ENCODE measurements around the gene SPOCK2. TPM values are rescaled to one million over a fixed set of nuclear protein-coding genes. Genes with fewer than 3 reads are reported as not detected.

SPOCK2 gene
- total RNA-seq, 1 donor from 2014 or later: 108 TPM

GRCh38 chr10:72050873-72051272, 37.5 kb downstream of the SPOCK2 start:
- intact Hi-C loops (cut with DNase I): no loop called here
- H3K36me3 ChIP-seq: no peaks in the 10 kb centered on the region
- no peak overlapping the region for H3K4me3 ChIP-seq
- DNase-seq (no peak), ATAC-seq (no peak)
- H3K9me3 ChIP-seq: no peaks in the 10 kb centered on the region
- H3K4me1 ChIP-seq: peaks cover 3% of the 10 kb centered on the region
- no peak overlapping the region for H3K27ac ChIP-seq
- no peaks in the 10 kb centered on the region for H3K27me3 ChIP-seq (ENCODE audit: low read depth)
- TF ChIP-seq, protein P1, sequence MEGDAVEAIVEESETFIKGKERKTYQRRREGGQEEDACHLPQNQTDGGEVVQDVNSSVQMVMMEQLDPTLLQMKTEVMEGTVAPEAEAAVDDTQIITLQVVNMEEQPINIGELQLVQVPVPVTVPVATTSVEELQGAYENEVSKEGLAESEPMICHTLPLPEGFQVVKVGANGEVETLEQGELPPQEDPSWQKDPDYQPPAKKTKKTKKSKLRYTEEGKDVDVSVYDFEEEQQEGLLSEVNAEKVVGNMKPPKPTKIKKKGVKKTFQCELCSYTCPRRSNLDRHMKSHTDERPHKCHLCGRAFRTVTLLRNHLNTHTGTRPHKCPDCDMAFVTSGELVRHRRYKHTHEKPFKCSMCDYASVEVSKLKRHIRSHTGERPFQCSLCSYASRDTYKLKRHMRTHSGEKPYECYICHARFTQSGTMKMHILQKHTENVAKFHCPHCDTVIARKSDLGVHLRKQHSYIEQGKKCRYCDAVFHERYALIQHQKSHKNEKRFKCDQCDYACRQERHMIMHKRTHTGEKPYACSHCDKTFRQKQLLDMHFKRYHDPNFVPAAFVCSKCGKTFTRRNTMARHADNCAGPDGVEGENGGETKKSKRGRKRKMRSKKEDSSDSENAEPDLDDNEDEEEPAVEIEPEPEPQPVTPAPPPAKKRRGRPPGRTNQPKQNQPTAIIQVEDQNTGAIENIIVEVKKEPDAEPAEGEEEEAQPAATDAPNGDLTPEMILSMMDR (IDR thresholded peaks at IDR 0.05): no peak

DNA sequence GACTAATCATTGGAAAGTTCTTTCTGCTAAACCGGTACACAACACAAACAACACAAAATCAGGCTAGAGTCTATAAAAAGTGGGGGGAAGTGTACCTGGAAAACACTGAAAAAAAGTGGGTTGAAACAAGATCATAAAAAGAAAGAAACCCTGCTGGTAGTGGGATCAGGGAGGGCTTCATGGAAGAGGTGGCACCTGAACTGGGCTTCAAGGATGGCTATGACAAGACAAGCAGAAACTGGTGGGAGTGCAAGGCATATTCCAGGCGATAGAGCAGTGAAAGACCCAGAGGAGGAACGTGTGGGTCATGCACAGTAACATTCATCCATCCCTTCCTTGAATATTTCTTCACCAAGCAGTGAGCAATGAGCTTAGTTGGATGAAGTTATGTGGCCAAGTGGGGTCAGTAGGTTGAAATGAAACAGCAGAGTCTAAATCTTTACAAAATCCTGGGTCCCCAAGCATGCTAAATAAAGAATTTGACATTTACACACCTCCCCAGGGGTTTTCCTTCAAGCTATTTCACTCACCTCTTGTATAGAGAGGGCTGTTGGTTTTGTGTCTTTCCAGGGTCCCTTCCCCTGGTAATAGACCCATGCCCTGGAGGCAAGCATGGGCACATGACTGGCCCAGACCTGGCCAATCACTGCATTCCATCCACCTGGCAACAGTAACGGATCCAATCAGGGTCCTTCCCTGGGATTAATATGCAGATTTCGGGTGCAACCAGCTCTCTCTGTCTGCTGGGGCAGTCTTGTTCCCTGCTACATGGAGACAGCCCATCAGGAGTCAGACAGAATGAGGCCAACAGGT, 38.2 kb downstream of the SPOCK2 start:
- ATAC-seq: no peak
- Histone ChIP-seq H3K27me3 (ENCODE audit: low read depth) (no peaks in the 10 kb centered on the region), H3K4me1 (peaks cover 3% of the 10 kb centered on the region), H3K27ac (no peak overlapping the region), H3K4me3 (no peak overlapping the region), H3K9me3 (no peaks in the 10 kb centered on the region), H3K36me3 (no peaks in the 10 kb centered on the region)
- TF ChIP-seq, protein P1 (IDR thresholded peaks at IDR 0.05): no peak
- intact Hi-C loops (cut with DNase I): loop anchor here (5.0 kb wide), 1 partner anchor 93 kb away; no protein-coding TSS in a partner anchor
- DNase-seq: no peak

DNA sequence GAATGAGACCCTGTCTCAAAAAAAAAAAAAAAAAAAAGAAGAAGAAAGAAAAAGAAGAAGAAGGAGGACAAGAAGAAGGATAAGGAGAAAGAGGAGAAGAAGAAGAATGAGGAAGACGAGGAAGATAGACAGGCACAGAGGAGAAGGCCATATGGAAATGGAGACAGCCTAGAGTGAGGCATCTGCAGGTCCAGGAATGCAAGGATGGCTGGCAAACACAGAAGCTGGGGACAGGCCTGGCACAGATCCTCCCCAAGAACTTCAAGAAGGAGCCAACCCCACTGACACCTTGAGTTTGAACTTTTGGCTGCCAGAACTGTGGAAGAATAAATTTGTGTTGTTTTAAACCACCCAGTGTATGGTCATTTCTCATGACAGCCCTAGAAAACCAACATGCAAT, 38.9 kb downstream of the SPOCK2 start:
- Histone ChIP-seq H3K27me3 (ENCODE audit: low read depth) (no peaks in the 10 kb centered on the region), H3K27ac (no peak overlapping the region), H3K4me3 (no peak overlapping the region), H3K9me3 (no peaks in the 10 kb centered on the region), H3K4me1 (peaks cover 6% of the 10 kb centered on the region), H3K36me3 (no peaks in the 10 kb centered on the region)
- intact Hi-C loops (cut with DNase I): loop anchor here (5.0 kb wide), 1 partner anchor 92 kb away; no protein-coding TSS in a partner anchor
- TF ChIP-seq, protein P1 (IDR thresholded peaks at IDR 0.05): no peak
- DNase-seq (no peak), ATAC-seq (no peak)

DNA sequence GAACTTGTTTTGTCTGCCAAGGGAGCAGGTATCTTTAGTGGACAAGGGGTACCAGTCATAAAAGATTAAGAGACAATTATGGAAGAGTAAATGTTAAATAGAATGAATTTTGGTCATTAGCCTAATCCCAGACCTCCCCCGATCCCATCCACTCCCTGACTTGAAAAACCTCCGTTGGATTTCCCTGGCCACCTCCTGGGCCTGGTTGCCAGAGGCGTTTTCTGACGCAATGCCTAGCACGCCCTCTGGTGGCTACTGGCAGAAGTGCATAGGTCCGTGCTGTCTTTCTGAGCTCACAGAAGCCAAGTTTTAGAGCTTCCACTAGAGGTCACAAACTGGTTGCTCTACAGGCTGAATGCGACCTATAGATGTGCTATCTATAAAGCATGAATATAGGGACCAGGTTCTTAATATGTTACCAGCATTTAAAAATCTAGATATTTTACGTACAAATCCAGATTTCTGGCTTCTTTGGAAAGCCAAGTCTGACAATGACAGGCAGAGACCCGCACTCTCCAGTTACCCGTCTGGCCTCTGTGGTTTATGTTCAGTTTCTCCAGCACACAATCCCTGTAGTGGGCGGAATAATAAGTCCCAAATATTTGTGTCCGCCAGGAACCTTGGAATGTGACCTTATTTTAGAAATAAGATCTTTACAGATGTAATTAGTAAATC, 39.8 kb downstream of the SPOCK2 start:
- H3K9me3 ChIP-seq: no peaks in the 10 kb centered on the region
- ATAC-seq (peak; percentile 93 to 96), DNase-seq (peak; percentile 89)
- TF ChIP-seq, protein P1 (IDR thresholded peaks at IDR 0.05): peak; percentile 99
- no peak overlapping the region for H3K4me3 ChIP-seq
- no peaks in the 10 kb centered on the region for H3K36me3 ChIP-seq
- no peaks in the 10 kb centered on the region for H3K27me3 ChIP-seq (ENCODE audit: low read depth)
- peaks cover 11% of the 10 kb centered on the region for H3K4me1 ChIP-seq
- no peak overlapping the region for H3K27ac ChIP-seq
- intact Hi-C loops (cut with DNase I): loop anchor here (5.0 kb wide), 1 partner anchor 91 kb away; no protein-coding TSS in a partner anchor

DNA sequence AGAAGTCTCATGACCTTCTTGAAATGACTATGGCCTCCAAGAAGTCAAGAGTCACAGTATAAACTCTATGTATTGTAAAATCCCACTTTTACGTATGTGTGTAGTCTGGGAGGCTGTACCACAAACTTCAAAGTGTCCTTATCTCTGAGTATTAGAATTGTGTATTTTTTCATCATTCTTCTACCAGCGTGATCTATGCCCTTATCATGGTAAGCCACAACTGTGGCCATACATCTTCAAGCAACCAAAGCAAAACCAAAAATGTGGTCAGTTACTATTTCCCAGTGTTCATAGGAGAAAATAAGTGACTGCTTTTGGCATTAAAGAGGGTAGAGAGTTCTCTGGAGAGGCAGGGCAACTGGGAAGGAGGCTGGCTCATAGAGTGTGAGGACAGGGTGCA, 42.8 kb downstream of the SPOCK2 start:
- intact Hi-C loops (cut with DNase I): loop anchor here (5.0 kb wide), 1 partner anchor 88 kb away; no protein-coding TSS in a partner anchor
- Histone ChIP-seq H3K27me3 (ENCODE audit: low read depth) (no peaks in the 10 kb centered on the region), H3K27ac (no peak overlapping the region), H3K4me1 (peaks cover 11% of the 10 kb centered on the region), H3K36me3 (no peaks in the 10 kb centered on the region), H3K4me3 (no peak overlapping the region), H3K9me3 (no peaks in the 10 kb centered on the region)
- DNase-seq (no peak), ATAC-seq (no peak)
- TF ChIP-seq, protein P1 (IDR thresholded peaks at IDR 0.05): no peak

Measured in lower lobe of right lung (tissue), 2 donors.